Measurements from ENCODE around the gene CFAP410. TPM values are rescaled to one million over a fixed set of nuclear protein-coding genes. Genes with fewer than 3 reads are reported as not detected.

Gene CFAP410
- total and polyA plus RNA-seq, 2 of the 8 experiments (the other 6 are each of a cell fraction or from before 2014, with no cell fraction given): 10.6 to 12.0 TPM

DNA sequence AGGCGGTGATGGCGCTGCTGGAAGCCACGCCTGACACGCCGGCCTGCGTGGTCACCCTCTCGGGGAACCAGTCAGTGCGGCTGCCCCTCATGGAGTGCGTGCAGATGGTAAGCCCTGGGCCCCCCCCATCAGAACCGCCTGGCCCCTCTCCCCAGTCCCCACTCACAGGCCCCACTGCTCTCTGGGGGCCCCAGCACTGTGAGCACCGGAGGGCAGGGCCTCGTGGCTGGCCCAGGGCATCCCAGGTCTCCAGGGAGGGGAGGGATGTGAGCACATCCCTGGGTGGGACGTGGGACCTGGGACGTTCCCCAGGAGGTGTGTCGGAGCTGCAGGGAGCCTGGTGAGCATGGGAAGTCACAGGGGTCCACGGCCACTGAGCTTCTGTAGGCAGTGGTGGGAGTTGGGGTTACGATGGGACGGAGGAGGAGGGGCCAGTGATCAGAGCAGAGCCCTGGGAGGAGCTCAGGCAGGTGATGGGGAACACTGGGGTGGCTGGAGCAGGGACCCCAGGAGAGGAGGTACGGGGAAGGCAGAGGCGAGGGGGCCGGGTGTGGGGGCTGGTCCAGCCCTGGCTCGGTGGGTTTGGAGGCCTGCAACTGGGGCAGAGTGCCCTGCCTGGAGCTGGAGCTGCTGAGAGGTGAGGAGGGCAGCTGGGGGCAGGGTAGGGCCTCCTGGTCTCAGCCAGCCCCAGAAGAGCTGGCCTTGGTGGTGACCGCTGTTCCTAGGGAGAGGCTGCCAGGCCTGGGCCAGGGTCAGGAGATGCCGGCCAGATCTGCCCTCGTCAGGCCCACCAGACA lies 20.5 kb downstream of the CFAP410 start (continued):
- TF ChIP-seq, protein P1, sequence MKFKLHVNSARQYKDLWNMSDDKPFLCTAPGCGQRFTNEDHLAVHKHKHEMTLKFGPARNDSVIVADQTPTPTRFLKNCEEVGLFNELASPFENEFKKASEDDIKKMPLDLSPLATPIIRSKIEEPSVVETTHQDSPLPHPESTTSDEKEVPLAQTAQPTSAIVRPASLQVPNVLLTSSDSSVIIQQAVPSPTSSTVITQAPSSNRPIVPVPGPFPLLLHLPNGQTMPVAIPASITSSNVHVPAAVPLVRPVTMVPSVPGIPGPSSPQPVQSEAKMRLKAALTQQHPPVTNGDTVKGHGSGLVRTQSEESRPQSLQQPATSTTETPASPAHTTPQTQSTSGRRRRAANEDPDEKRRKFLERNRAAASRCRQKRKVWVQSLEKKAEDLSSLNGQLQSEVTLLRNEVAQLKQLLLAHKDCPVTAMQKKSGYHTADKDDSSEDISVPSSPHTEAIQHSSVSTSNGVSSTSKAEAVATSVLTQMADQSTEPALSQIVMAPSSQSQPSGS (IDR thresholded peaks at IDR 0.05; ENCODE audit: low read length): no peak
- TF ChIP-seq SUZ12 (IDR thresholded peaks at IDR 0.05; ENCODE audit: low read length) (no peak), SIRT6 (IDR thresholded peaks at IDR 0.05; ENCODE audit: low read length) (no peak), CBX8 (IDR thresholded peaks at IDR 0.05; ENCODE audit: borderline replicate concordance, low read depth, low read length) (no peak)

Data from H1 (cell line).